GM21529 (cell line): ENCODE measurements around the gene SCYL1.
"Not testable (repeated sequence)": the region's sequence is repeated elsewhere in the genome, so short reads cannot be mapped to it uniquely, and the experiment has no call there.

Experiments
- ATAC-seq: cut with Tn5 transposase; IDR thresholded peaks from one replicate; pipeline ENCODE4 v1.9.1; 2021; ENCODE audit not compliant: unreplicated experiment

Gene SCYL1

DNA sequence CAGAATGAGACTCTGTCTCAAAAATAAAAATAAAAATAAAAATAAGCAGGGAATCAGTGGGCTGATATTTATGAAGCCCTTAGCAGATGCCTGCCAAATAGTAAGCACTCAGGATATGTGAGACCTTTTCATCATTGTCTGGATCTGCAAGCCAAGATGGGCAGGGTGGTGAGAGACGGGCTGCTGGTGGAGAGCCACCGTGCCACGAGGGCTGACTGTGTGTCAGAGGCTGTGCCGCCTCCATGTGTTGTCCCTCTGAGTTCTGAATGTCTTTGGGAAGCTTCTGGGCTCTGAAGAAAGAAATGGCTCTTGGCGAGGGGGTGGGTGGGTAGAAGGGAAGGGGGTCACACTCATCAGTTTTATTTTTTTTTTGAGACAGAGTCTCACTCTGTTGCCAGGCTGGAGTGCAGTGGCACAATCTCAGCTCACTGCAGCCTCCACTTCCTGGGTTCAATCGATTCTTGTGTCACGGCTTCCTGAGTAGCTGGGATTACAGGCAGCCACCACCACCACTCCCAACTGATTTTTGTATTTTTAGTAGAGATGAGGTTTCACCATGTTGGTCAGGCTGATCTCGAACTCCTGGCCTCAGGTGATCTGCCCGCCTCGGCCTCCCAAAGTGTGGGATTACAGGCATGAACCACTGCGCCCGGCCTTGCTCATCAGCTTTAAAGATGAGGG lies 40.1 kb downstream of the SCYL1 start:
- ATAC-seq: not testable (repeated sequence)

DNA sequence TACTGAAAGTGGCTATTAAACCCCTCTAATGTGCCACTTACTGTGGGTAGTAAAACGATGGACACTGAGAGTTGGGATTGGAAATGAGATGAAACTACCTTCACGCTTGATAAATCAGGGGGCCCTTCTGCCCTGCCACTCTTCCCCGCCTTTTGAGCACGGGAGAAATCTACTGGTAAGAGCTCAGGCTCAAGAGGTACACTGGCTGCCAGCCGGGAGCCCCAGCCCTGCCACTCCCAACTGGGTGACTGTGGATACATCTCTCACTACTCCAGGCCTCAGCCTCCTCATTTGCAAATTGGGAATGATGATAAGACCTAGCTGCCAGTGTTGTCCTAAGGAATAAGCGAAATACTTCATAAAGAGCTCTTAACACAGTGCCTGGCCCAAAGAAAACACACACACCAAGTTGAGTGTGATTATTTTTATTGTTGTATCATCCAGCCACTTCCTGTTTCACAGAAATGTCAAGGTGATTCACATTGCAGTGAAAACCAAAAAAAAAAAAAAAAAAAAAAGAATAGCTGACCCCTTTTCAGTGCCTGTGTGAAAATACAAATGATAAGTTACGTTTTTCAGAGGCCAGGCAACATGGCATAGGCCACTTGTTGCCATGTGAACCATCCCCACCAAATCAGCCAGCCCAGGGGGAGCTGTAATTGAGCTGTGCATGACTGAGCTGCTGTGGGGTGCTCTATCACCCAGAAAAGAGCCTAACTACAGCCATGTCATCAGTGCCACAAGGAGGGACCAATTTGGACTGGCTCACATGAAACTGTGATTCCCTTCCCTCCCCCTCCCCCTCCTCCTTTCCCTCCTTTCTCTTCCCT lies 41.0 kb downstream of the SCYL1 start:
- ATAC-seq: no peak

DNA sequence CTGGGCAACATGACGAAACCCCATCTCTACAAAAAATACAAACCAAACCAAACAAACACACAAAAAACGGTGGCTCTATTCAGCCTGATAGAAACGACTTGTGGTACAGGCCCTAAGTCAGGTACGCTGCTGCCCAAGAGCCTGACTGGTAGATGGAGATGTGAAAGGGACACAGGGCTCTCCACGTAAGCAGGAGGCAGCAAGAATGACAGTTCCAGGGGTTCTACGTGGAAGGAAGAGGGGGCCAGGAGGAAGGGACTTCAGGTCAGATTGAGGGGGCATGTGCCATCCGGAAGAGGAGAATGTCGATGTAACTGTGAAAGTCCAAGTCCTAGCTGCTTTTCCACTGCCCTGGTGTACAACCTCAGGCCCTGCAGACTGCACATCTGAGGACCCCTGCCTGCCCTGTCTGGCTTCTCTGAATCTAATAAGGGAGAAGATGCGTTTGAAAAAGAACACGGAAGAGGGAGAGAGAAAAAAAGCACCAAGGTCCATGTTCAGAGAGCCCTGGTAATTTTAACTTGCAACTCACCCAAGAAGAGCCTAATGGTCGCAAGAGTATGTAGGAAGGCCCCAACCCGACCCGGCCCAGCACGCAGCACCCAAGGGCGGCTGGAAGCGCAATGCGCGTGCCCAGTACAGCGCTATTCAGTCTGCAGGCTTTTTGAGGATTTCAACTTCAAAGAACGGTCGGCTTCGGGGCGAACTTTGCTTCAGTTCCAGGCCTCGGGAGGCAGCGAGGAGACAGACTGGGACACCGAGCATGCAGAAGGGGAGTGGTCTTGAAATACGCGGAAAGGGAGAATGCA lies 44.5 kb downstream of the SCYL1 start:
- peak; percentile 3 for ATAC-seq

DNA sequence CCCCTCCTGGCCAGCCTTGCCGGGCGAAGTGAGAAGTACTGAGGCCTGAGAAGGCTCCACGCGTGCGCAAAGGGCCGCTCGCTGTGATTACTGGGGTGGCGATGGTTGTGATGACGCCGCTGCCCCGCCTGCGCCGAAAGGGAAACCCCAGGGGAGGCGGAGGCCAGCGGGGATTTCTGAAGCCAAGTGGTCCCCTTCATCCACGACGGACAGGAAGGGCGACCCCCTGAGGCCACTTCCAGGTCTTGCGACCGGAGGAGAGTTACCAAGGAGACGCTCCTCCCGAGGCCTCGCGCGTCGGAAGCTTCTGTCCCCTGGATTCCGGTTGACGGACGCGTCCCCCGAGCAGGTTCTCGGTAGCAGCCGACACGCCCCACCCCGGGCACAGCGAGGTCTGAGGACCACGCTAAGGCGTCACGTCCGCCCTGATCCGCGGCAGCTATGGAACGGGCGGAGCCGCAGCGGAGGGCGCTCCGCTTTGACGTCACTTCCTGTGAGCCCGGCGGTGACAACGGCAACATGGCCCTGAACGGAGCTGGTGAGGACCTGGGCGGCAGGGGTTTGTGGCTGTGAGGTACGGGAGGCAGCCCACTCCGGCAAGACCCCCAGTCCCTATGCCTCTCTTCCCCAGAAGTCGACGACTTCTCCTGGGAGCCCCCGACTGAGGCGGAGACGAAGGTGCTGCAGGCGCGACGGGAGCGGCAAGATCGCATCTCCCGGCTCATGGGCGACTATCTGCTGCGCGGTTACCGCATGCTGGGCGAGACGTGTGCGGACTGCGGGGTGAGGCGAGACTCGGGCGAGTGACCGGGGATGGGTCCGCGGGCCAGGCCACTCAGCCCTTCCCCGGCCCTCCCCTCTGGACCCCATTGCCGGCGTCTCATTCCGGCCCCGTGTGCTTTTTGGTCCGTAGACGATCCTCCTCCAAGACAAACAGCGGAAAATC lies 45.4 kb downstream of the SCYL1 start, which contains the start of gene ZNRD2:
Gene ZNRD2, plus strand, starts transcription at position 505 of the 946 bp plus-strand sequence. Its CDS starts 15 bp downstream, at position 520.
- peak; percentile 63 for ATAC-seq

DNA sequence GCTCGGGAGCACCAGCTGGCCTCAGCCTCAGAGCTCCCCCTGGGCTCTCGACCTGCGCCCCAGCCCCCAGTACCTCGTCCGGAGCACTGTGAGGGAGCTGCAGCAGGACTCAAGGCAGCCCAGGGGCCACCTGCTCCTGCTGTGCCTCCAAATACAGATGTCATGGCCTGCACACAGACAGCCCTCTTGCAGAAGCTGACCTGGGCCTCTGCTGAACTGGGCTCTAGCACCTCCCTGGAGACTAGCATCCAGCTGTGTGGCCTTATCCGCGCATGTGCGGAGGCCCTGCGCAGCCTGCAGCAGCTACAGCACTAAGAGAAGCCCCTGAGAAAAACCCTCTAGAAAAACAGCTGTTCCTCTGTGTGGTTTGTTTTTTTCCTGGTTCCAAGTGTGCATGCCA lies 46.5 kb downstream of the SCYL1 start:
- no peak for ATAC-seq

DNA sequence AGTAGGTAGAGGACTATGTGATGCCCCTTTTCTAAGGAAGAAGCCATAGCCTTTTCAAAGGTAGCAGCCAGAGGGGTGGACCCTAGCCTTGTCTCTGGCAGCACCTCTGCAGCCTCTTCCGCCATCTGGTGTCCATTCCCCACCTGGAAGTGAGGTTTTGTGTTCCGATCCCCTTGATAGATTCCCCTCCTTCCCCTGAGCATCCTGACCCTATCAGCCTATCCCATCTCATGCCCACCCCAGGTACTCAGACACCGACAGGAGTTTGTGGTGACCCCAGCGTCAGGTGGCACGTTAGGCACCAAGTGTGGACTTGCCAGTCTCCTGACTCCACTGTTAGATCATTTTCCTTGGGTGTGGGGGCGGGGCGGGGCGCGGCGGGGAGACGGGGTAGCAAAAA lies 47.1 kb downstream of the SCYL1 start:
- ATAC-seq: no peak

DNA sequence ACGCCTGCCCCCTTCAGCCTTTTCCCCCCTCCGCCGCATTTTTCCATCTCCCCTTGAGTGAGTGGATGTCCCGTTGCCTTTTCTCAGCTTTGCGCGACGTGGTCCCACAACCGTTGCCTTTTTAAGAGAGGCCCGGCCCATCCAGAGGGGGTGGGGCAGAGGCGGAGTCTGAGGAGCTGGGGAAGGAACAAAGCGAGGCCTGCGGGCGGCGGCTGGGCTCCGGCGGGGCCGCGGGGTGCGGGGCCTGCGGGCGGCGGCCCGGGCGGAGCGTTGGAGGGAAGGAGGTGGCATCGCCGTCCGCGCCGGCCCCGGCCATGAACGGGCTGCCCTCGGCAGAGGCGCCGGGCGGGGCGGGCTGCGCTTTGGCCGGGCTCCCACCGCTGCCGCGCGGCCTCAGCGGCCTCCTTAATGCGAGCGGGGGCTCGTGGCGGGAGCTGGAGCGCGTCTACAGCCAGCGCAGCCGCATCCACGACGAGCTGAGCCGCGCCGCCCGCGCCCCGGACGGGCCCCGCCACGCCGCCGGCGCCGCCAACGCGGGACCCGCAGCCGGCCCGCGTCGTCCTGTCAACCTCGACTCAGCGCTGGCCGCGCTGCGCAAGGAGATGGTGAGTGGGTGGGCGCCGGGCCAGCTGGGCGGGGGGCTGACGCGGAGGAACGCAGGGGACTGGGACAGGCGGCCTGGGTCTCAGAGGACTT lies 47.6 kb downstream of the SCYL1 start, which contains the start of gene FAM89B:
Gene FAM89B, plus strand, starts transcription at position 183 of the 696 bp plus-strand sequence. Its CDS starts 132 bp downstream, at position 315.
- no peak for ATAC-seq

DNA sequence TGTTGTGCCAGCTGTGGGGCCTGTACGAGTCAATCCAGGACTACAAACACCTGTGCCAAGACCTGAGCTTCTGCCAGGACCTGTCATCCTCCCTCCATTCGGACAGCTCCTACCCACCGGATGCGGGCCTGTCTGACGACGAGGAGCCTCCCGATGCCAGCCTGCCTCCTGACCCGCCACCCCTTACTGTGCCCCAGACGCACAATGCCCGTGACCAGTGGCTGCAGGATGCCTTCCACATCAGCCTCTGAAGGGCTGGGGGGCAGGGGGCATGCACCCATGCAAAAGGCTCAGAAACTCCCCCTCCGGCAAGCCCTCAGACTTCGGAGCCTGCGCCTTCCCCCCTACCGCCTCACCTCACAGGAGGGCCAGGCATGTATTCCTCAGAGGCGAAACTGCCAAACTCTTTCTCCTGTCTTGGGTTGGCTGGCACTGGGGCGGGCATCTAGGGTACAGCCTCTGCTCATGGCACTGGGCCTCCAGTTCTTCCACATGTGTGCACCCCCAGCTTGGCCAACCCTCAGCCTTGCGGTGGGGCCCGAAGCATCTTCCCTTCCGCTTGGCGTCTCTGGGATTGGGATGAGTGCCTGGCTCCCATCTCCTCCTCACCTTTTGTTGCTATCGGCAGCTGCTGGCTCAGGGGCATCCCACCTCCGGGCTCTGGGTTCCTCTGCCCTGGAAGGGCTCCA lies 48.7 kb downstream of the SCYL1 start:
- ATAC-seq: no peak

DNA sequence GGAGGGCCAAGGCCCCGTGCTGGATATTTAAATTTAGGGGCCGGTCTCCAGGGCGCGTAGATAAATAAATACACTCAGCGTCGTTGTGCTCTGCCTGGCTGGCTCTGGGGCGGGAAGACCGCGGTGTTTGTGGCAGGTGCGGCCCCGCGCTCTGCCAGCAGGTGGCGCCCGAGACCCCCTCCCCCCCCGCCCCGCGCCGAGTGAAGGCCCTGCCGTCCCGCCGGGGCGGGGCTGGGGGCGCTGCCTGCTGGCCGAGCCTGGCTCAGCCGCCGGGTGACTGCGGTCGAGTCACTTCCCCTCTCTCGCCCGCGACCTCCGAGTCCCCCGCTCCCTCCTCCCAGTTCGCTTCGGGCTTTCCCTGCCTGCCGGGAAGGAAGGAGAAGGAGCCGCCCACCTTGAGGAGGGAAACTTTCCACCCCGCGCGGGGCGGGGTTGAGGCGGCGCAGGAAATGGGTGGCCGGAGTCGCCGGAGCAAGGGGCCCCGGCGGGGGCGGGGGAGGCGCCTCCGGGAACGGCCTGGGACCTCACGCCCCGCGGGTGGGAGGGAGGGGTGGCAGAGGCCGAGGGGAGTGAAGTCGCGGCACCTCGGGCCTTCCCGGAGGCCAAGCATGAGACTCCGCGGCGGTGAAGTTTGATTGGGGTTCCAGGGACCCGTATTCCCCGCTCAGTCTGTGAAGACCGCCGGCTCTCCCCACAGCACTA lies 49.4 kb downstream of the SCYL1 start:
- ATAC-seq: peak; percentile 26

DNA sequence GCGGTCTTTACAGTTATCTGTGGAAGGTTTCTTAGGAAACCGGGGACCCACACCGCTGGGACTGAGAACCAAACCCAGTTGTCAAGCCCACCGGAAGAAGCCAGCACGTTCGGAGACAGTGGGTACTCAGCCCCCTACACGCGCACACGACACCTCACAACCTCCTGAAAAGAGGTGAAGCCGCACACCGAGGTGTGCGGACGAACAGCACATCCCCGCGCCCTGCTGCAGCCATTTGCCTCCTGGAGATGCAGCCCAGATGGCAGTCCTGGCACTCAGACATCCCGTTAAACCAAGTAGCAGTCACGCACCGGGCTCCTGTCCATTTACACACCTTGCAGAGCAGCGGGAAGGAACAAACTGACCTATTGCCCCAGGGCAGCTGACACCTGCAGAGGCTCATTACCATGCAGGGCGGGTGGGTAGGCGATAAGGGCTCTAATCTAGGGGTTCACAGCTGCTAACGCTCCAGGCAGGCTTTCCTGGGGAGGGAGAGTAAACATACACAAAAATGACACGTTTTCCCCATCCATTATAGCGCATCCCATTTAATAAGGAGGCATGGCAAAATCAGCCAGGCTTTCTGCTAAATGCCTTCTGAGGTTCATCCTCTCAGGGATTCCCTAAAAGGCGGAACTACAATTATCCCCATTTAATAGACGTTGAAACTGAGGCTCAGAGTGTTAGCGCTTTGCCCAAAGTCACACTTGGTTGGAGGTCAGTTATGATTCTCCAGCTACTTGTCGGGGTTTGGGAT lies 50.1 kb downstream of the SCYL1 start:
- no peak for ATAC-seq

DNA sequence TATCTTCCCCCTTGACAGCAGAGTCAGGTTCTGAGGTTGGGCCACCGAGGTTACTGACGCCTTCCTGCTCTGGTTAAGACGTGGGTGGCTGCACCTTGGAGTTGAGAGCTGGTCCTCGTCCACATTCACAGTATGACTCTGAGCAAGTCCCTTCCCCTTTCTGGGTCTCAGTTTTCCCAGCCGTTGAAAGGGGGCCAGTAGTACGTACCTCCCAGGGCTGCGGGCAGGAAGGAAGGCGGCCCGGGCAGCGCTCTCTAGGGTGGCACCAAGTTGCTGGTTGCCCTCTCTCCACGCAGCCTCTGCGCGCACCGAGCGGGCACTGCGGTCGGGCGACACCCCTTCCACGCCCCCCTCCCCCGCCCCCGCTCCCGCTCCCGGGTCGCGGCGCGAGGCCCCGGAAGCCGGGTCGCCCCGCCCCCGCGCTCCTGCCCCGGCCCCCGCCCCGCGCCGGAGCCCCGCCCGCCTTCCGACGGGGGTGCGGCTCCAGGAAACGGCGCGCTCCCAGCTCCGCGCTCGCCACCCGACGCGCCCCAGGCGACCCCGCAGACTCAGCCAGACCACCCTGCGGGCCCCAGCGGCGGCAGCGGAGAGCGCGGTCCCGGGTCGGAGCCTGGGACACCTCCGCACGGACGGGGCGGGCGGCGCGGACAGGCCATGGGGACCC lies 50.8 kb downstream of the SCYL1 start, which contains the start of gene EHBP1L1:
Gene EHBP1L1, plus strand, starts transcription at position 486 of the 664 bp plus-strand sequence. CDS start 250 bp downstream, outside the sequence.
- peak; percentile 29 for ATAC-seq

DNA sequence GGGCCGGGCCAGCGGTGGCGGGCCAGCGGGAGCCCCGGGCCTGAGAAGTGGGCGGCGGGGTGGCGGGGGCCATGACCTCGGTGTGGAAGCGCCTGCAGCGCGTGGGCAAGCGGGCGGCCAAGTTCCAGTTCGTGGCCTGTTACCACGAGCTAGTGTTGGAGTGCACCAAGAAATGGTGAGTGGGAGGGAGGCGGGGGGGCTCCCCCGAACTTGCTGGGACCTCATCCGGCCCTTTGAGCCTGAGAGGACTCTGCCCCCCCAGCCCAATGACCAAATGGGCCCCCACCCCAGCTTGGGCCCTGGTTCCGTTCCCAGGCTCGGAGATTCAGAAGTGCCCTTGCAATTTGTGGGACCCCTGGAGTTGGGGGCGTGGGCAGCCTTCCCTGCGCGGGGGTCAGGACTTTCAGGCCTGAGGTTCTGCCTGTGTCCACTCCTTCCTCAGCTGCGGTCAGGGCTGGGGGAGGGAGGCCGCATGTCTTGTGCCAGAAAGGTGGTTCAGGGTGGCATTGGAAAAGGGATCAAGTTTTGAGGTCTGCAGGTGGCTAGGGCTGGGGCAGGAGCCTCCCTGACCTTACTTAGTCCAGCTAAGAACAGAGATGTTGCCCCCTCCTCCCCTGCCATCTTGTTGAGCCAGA lies 51.5 kb downstream of the SCYL1 start:
- no peak for ATAC-seq

DNA sequence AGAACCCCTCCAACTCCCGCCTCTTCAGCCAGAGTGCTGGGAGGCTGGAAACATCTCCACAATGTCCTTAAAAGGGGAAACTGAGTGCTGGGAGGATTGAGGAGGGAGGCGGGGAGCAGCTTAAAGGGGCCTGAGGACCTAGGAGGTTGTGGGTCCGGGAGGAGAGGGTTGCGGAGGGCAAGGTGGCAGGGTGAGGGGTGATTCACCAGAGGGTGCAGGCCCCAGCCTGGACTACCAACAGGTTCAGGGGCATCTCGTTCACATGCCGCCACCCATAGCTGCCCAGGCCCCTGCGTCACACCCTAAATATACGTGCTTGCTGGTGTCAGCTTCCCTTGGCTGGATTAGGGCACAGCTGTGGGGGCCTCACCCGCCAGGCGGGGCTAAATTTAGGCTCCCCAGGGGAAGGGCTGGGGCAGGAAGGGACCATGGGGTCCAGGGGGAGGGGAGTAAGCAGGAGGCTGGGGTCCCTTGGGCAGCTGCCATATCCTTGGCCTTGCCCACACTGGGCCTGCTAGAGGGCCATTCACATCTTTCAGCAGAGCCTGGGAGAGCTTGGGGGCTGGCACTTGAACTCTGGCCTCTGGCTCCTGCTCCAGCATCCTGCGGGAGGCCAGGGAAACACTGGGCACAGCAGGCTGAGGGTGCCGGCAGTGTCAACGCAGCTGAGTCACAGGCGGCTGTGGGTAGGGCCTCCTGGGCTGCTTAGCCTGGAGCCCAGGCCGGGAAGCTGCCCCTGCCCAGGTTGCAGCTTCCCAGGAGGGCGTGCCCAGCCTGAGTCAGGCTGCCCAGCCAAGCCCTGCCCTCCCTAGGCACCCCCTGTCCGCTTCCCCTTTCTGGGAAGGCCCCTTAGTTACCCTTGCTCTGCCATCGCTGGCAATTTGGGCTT lies 52.2 kb downstream of the SCYL1 start:
- no peak for ATAC-seq

DNA sequence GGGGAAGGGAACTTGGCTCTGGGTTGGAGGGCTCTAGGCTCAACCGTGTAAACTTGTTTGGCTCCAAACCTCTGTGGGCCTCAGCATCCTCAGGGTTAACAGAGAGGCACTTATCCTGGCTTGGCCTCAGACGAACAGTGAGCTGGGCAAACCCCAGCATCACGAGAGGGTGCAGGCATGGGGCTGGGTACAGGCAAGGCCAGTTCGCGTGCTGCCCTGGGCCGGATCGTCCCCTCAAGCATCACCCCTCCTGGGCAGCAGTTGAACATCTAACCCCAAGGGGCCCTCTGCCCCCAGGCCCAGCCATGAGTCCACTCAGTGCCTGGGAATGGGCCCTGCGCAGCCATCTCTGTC lies 52.9 kb downstream of the SCYL1 start:
- no peak for ATAC-seq

DNA sequence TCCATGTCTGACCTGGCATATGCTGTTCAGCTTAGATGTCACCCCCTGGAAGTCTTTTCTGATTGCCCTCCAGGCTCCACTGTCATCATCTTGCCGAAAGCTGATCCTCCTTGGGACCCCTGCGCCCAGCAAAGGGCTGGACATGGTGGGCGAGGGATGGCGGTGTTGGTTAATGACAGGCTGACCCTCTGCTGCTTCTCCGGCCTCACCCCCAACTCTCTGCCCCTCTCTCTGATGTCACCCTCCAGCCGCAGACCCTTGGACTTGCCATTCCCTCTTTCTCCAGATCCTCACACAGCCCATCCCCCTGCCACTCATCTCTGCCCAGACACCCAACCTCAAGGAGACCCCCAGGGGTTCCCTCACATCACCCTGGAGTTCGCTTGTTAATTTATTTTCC lies 53.3 kb downstream of the SCYL1 start:
- no peak for ATAC-seq

DNA sequence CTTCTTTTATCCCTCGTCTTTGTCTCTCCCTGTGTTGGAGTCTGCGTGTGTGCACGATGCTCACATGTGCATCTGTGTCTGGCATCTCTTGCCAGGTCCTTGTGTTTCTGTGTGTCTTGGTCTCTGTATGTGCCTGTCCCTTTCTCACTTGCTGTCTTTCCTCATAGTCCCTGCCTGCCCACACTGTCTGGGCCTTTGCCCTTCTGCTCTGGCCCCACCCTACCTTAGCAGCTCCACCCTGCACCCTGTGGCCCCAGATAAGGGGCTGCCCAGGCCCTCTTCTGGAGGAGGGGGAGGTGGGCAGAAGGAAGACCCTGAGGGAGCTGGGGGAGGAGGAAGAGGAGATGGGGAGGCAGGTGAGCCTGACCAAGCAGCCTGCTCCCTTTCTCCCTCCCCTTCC lies 53.8 kb downstream of the SCYL1 start:
- ATAC-seq: no peak
